WI38 (cell line): ENCODE measurements around the gene ETS1.

Experiments
- H3K4me3 ChIP-seq: 2 replicates; pipeline ENCODE4 v1.5.1; 2011; ENCODE audit warnings: low read depth, mild to moderate bottlenecking, control low read depth, low read length
- CTCF ChIP-seq: IDR thresholded peaks from 2 replicates; pipeline ENCODE4 v1.5.1; 2012; ENCODE audit warnings: low read depth, mild to moderate bottlenecking, control low read depth, low read length

The ETS1 gene

GRCh38 chr11:128494418-128495332, 92.7 kb downstream of the ETS1 start:
- no peak for TF ChIP-seq CTCF
- no peak overlapping the region for H3K4me3 ChIP-seq

- H3K4me3 ChIP-seq, result no peak overlapping the region
- no peak for TF ChIP-seq CTCF
Observed at GRCh38 chr11:128493570-128493965, 93.8 kb downstream of the ETS1 start.

- no peak overlapping the region for H3K4me3 ChIP-seq
- no peak for TF ChIP-seq CTCF
Observed at GRCh38 chr11:128492903-128493569, 94.3 kb downstream of the ETS1 start.

GRCh38 chr11:128492461-128492860, 94.9 kb downstream of the ETS1 start:
- TF ChIP-seq CTCF, result no peak
- H3K4me3 ChIP-seq, result no peak overlapping the region

- H3K4me3 ChIP-seq, result no peak overlapping the region
- no peak for TF ChIP-seq CTCF
Observed at GRCh38 chr11:128491195-128491936, 96.0 kb downstream of the ETS1 start.

- TF ChIP-seq CTCF, result no peak
- no peak overlapping the region for H3K4me3 ChIP-seq
Observed at GRCh38 chr11:128490092-128490491, 97.3 kb downstream of the ETS1 start.
